Ovary (tissue), 10 donors: ENCODE results near the gene CD247. TPM values are rescaled to one million over a fixed set of nuclear protein-coding genes. Genes with fewer than 3 reads are reported as not detected.

ENCODE experiments used
- DNase-seq, 5 donors: peaks; one replicate each; pipeline ENCODE4 v3.0.0-alpha.2; 2019 to 2020
- H3K27ac ChIP-seq, 2 donors: fragments of 200-600 bp; one replicate each; pipeline versions ENCODE4 v1.5.1 to v1.8.0; 2019 to 2022
- H3K27me3 ChIP-seq: fragments of 200-600 bp; one replicate; pipeline ENCODE4 v1.8.0; 2022
- H3K36me3 ChIP-seq: fragments of 200-600 bp; sonication (generic); one replicate; pipeline ENCODE4 v1.5.1; 2019
- H3K4me1 ChIP-seq: one replicate; pipeline ENCODE4 v1.8.1; 2013; ENCODE audit warnings: mild to moderate bottlenecking, moderate library complexity; ENCODE audit not compliant: insufficient read depth
- H3K4me3 ChIP-seq: fragments of 200-600 bp; sonication (generic); one replicate; pipeline ENCODE4 v1.5.1; 2017
- H3K9me3 ChIP-seq, 2 donors: fragments of 200-600 bp in 1 of 2; sonication (generic) in 1 of 2; one replicate each; pipeline versions ENCODE4 v1.5.1 to v1.8.1; 2013 to 2019; ENCODE audit warnings: mild to moderate bottlenecking in 1 of 2, moderate library complexity in 1 of 2
- EP300 ChIP-seq: sonication (generic); formaldehyde crosslinking; IDR thresholded peaks from one replicate; pipeline ENCODE4 v1.6.1; 2017; ENCODE audit warnings: antibody characterized with exemption
- POLR2A ChIP-seq: fragments of 450-650 bp; IDR thresholded peaks from one replicate; pipeline ENCODE4 v1.6.1; 2017; ENCODE audit warnings: antibody characterized with exemption, mild to moderate bottlenecking, moderate library complexity
- WGBS, 3 donors: extraction: QIAGEN DNeasy Blood & Tissue Kit in 1 of 3; methylation state at CpG; one replicate each; pipeline versions ENCODE4 v1.1.5 to v1.1.7; 2013 to 2017; 5-methylcytosine and 5-hydroxymethylcytosine counted together
- intact Hi-C, 4 donors: fragments of 100-400 bp; cut with DNase I; formaldehyde crosslinking; loops; one replicate each; pipeline versions ENCODE4 v1.11.0 to v1.15.1; 2022 to 2023
- long read RNA-seq, 3 donors: library from polyadenylated mRNA in 2 of 3; unstranded in 2 of 3; transcript quantifications; one replicate each; pipeline ENCODE4 v2.0.0 and lab custom pipeline, GENCODE V29; 2021 to 2026
- polyA plus RNA-seq, 2 donors: library from polyadenylated mRNA; stranded (reverse); fragments of 200-250 nt in 1 of 2; fragments of 350-450 nt in 1 of 2; fragmentation: Illumina TruSeq in 1 of 2; extraction: RNeasy Lipid Tissue Mini Kit (QIAGEN cat#74804) in 1 of 2; gene quantifications; one replicate each; pipeline ENCODE4 v1.2.3, GENCODE V29; 2013 to 2014
- total RNA-seq, 7 donors: library from RNA; depleted of rRNA in 2 of 7; stranded (reverse); fragments of >200 nt in 2 of 7; fragmentation: NEBNext Ultra II Directional in 3 of 7; extraction: Animal tissue kit (Norgen Biotek cat#: 25700) in 3 of 7; gene quantifications; one replicate each; pipeline versions ENCODE4 v1.1.0 to v1.2.4, GENCODE V29; 2016 to 2023
- TF ChIP-seq, protein P1 (sequence below), 3 donors: fragments of 450-650 bp in 2 of 3; fragments of 200-600 bp in 1 of 3; IDR thresholded peaks; one replicate each; pipeline versions ENCODE4 v1.5.1 to v1.8.0; 2016 to 2022; ENCODE audit warnings: antibody characterized with exemption in 3 of 3, mild to moderate bottlenecking in 1 of 3
- donor health status: DM: no; HTN: no; CAD: no; lungs with moderate emphysema.
- donor health status: DM: no; HTN: no; CAD: no.
- donor health status: Bipolar disorder and iron deficiency.
- donor health status: DM: yes; HTN: yes; CAD: no.
- donor health status: DM: no; HTN: no; CAD: no.
- donor health status: DM: yes; HTN: yes; CAD: no.

The CD247 gene
- total RNA-seq (1 to 10 TPM in 2 of 7 donors, under 1 TPM in 5; 0.32 to 1.6 (median 0.43) TPM), polyA plus RNA-seq (1 to 10 TPM in 1 of 2 donors, under 1 TPM in 1; 0.64 to 3.3 TPM)
- long read RNA-seq, donor 1, partial matches to known transcripts, result 0 of 3 reads
- long read RNA-seq, donor 1, other reads (novel, unspliced or antisense), result 3 of 3 reads
- long read RNA-seq, donor 2, result 0 reads
- long read RNA-seq, donor 3, result 0 reads

DNA sequence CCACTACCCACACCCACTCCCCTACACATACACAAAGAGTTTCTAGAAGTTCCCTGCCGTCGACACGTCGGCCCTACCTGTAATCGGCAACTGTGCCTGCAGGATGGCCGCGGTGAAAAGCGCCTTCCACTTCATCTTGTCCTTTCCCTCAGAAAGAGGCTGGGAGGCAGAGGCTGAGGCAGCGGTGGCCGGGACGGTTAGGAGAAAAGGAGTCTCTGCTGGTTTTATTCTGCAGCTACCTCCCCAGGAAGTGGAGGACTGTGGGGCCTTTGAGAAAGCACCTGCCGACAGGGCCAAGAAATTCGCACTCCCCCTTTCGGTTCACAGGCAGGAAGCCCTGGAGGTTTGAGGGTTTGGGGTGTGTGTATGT, at the start of gene CD247:
TSS of gene CD247 (minus strand) at position 199 of the 370 bp plus-strand sequence. CDS start at position 135, 64 bp downstream.
- Histone ChIP-seq H3K9me3 (no peaks in the 10 kb centered on the region), H3K27me3 (no peaks in the 10 kb centered on the region), H3K27ac (no peak within 1 kb of the TSS), H3K4me1 (no peaks in the 10 kb centered on the region), H3K4me3 (no peak within 1 kb of the TSS), H3K36me3 (no peaks in the 10 kb centered on the region)
- intact Hi-C loops, result no loop called here
- no peak for DNase-seq
- WGBS, 3 donors, result 88 to 90% (median 90%) methylated on average over 14 of the region's 14 CpGs
- TF ChIP-seq EP300, result no peak

DNA sequence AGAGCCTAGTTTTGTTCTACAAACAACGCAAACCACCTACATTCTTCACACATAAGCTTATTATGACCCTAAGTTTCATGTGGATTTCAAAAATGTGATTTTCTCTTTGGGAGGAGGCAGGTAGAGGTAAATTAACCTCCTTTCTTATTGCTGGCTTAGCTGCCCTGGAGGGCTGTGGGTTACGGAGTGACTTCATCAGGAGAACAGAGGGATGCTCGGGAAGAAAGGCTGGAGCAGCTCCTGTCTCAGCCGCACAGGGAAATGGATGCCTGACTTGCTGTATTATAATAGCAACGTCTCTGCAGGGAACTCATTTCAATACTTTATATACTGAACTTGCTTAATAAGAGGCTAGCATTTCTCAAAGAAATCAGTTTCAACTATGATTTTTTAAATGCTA, 49.3 kb upstream of the CD247 start:
- 67 to 74% (median 70%) methylated on average over 5 of the region's 5 CpGs for WGBS, 3 donors
- no peak overlapping the region for H3K4me3 ChIP-seq
- H3K4me1 ChIP-seq, result no peaks in the 10 kb centered on the region
- no peaks in the 10 kb centered on the region for H3K27me3 ChIP-seq
- no peak for DNase-seq
- no peaks in the 10 kb centered on the region for H3K36me3 ChIP-seq
- peaks cover 0 to under 1% of the 10 kb centered on the region in 2 donors for H3K9me3 ChIP-seq
- H3K27ac ChIP-seq, result no peak overlapping the region
- intact Hi-C loops, result no loop called here
- TF ChIP-seq EP300 (no peak), POLR2A (no peak)
- TF ChIP-seq, protein P1, sequence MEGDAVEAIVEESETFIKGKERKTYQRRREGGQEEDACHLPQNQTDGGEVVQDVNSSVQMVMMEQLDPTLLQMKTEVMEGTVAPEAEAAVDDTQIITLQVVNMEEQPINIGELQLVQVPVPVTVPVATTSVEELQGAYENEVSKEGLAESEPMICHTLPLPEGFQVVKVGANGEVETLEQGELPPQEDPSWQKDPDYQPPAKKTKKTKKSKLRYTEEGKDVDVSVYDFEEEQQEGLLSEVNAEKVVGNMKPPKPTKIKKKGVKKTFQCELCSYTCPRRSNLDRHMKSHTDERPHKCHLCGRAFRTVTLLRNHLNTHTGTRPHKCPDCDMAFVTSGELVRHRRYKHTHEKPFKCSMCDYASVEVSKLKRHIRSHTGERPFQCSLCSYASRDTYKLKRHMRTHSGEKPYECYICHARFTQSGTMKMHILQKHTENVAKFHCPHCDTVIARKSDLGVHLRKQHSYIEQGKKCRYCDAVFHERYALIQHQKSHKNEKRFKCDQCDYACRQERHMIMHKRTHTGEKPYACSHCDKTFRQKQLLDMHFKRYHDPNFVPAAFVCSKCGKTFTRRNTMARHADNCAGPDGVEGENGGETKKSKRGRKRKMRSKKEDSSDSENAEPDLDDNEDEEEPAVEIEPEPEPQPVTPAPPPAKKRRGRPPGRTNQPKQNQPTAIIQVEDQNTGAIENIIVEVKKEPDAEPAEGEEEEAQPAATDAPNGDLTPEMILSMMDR (IDR thresholded peaks at IDR 0.05), result no peak

DNA sequence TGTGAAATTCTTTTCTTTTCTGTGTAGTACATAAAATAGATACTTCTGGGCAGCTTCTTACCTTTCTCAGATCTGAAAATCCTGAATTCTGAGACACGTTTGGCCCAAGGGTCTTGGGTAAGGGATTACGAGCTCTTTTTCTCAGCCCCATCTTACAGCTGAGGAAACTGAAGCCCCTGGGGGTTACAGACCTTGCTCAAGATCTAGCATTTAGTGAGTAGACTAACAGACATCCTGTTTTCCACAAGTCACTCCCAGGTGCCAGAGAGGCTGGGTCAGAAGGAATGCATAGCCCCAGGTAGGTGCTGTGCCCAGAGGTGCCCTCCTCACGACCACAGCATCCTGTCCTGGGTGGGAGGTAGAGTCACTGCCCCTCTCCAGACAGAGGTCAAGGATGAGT, 48.4 kb upstream of the CD247 start:
- intact Hi-C loops, result no loop called here
- no peak for TF ChIP-seq EP300
- no peak for TF ChIP-seq POLR2A
- TF ChIP-seq, protein P1 (IDR thresholded peaks at IDR 0.05), result no peak
- Histone ChIP-seq H3K9me3 (no peaks in the 10 kb centered on the region), H3K27me3 (no peaks in the 10 kb centered on the region), H3K4me1 (no peaks in the 10 kb centered on the region), H3K27ac (no peak overlapping the region), H3K4me3 (no peak overlapping the region), H3K36me3 (no peaks in the 10 kb centered on the region)
- no peak for DNase-seq
- WGBS, 3 donors, result 74 to 77% (median 75%) methylated on average over 3 of the region's 3 CpGs

DNA sequence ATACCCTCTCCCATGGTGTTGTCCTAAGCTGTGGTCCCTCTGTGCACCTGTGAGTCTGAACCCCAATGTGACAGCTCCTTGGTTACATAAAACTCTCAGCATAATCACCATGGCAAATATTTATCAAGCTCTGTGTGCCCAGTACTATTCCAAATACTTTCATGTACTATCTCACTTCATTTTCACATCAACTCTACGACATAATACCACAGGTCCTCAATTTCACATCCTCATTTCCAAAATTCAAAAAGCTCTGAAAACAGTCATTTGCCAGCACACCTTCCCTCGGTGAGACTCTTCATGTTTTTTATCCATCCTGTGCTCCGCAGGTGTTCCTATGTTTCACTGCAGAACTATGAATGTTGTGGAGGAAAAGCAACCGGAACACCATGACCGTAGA, 47.6 kb upstream of the CD247 start:
- Histone ChIP-seq H3K27me3 (no peaks in the 10 kb centered on the region), H3K36me3 (no peaks in the 10 kb centered on the region), H3K27ac (no peak overlapping the region), H3K4me3 (no peak overlapping the region), H3K4me1 (no peaks in the 10 kb centered on the region), H3K9me3 (no peaks in the 10 kb centered on the region)
- no peak for DNase-seq
- 80 to 88% (median 83%) methylated on average over 5 of the region's 5 CpGs for WGBS, 3 donors
- TF ChIP-seq POLR2A (no peak), EP300 (no peak)
- TF ChIP-seq, protein P1 (IDR thresholded peaks at IDR 0.05), result no peak
- intact Hi-C loops, result no loop called here

DNA sequence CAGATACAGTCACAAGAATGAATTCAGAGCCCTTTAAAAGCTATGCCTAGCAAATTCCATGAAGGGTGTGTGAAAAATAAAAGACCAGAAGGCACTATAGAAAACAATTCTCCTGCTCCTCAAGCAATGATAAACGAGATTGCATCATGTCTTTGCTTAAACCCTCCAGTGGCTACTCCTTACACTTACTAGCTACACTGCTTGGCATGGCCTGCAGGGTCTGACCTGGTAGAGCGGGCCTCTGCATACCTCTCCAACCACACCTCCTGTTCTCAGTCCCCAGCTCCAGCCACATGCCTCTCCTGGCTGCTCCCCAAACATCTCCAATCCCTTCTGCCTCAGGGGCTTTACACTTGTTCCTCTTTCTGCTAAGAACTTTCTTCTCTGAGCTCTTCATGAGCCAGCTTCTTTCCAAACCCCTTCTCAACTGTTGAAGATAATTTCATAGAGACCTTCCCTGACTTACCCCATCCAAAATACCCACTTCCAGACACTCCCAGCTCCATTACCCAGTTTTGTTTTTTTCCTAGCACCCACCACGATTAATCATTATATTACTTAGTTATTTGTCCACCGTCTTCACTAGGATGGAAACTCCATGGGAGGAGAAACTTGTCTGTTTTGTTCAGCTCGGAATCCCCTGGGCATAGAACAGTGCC, 46.4 kb upstream of the CD247 start:
- no peaks in the 10 kb centered on the region for H3K4me1 ChIP-seq
- TF ChIP-seq EP300 (no peak), POLR2A (no peak)
- TF ChIP-seq, protein P1 (IDR thresholded peaks at IDR 0.05), result no peak
- no peaks in the 10 kb centered on the region for H3K36me3 ChIP-seq
- H3K4me3 ChIP-seq, result no peak overlapping the region
- H3K27ac ChIP-seq, result no peak overlapping the region
- 78 to 83% (median 81%) methylated on average over 5 of the region's 5 CpGs for WGBS, 3 donors
- DNase-seq, result no peak
- no peaks in the 10 kb centered on the region for H3K9me3 ChIP-seq
- intact Hi-C loops, result loop anchor here in 1 of 4 donors (5.0 kb wide), 1 partner anchor 123 kb away; no protein-coding TSS in a partner anchor
- H3K27me3 ChIP-seq, result no peaks in the 10 kb centered on the region
